Measurements from ENCODE around the gene TXNRD2.

- TF ChIP-seq POLR2A (IDR thresholded peaks at IDR 0.05; ENCODE audit: low read depth, low read length) = no peak
- no peak for TF ChIP-seq POLR2AphosphoS5 (IDR thresholded peaks at IDR 0.05; ENCODE audit: low read depth, low read length)
- TF ChIP-seq TAF1 (IDR thresholded peaks at IDR 0.05; ENCODE audit: borderline replicate concordance, low read depth, low read length) = no peak
Measured at GRCh38 chr22:19843857-19844376, 97.7 kb downstream of the TXNRD2 start.
